ENCODE results near the gene RPUSD1. TPM values are rescaled to one million over a fixed set of nuclear protein-coding genes. Genes with fewer than 3 reads are reported as not detected.
"Not testable (repeated sequence)": the region's sequence is repeated elsewhere in the genome, so short reads cannot be mapped to it uniquely, and the experiment has no call there.

The RPUSD1 gene
- total RNA-seq, 1 donor from 2014 or later, result 7.8 TPM

DNA sequence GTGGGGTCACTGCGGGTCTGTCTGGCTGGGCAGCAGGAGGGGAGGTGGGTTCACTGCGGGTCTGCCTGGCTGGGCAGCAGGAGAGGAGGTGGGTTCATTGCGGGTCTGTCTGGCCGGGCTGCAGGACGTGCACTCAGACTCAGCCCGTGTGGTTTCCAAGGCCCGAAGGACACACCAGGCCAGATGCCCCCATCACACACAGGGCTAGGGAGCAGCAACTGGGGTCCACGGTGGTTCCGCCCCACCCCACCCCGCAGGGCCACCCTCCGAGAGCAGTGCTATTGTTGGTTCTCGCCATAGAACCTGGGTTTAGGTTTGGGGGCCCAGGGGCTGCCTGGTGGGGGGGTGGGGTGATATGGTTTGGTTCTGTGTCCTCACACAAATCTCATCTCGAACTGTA is 41.5 kb downstream of the RPUSD1 start:
- DNase-seq, result no peak

DNA sequence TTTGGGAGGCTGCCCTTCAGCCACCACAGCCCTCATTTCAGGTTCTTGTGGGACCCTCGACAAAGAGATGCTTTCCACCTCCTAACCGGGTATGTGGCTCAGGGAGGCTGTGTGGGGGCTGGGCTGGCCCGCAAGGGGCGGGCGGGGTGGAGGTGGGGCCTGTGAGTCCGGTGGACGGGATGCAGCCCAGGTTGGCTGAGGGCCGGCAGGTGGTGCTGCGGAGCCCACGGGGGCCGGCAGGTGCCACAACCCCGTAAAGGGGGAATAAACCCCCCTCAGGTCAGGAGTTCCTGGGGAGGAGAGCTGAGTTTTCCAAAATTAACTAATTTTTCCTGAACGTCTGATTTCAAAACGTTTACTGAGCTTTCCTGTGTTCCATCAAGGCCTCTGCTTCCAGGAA is 42.4 kb downstream of the RPUSD1 start:
- DNase-seq, result no peak

DNA sequence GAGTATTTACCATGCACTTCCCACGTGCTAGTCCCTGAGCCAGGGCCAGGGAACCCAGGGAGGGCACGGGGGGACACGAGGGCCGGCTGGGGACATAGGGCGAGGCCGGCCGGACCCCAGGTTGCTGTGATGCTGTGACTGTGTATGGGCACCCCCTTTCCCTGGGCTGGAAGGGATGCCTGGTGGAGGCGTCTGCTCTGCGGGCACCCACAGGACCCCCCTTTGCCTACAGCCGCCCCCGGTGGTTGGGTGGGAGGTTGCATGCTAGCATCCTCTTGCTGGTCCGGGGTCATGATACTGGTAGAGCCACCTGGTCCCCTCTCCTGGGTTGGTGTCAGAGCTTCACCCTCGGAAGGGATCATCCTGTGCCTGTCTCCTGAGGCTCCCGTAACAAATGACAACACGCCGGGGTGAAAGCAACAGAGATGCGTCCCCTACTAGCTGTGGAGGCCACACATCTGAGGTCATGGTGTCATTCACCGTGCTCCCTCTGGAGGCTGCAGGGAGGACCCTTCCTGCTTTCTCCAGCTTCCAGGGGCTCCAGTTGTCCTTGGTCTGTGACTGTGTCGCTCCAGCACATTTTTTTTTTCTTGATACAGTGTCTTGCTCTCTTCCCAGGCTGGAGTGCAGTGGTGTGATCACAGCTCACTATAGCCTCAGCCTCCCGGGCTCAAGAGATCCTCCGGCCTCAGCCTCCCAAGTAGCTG is 44.2 kb downstream of the RPUSD1 start:
- DNase-seq, result no peak

DNA sequence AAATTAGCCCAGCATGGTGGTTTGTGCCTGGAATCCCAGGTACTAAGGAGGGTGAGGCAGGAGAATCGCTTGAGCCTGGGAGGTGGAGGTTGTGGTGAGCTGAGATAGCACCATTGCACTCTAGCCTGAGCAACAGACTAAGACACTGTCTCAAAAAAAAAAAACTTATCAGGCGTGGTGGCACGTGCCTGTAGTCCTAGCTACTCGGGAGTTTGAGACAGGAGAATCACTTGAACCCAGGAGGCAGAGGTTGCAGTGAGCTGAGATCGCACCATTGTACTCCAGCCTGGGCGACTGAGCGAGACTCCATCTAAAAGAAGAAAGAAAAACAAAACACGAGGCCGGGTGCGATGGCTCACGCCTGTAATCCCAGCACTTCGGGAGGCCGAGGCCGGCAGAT is 45.3 kb downstream of the RPUSD1 start:
- DNase-seq, result not testable (repeated sequence)

DNA sequence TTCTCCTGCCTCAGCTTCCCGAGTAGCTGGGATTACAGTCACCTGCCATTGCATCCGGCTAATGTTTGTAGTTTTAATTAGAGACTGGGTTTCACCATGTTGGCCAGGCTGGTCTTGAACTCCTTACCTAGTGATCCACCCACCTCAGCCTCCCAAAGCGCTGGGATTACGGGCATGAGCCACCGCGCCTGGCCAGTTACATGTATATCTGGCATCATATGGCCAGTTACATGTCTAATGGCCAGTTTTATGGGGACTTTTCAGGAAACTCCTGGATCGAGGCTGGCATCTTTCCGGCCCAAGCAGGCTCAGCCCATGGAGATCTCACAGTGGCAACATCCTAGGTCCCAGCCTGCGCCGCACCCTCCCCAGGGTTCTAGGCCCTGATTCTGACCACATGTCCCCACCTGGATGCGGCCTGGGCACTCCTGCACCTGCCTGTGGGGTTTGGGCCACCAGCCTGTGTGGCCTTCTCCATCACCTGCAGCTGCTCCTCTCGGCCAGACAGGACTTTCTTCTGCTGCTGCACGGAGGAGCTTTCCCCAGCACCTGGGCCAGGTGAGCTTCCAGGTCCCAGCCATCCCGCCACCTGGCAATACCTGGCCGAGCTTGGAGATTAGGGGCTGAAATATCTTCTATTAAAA is 46.1 kb downstream of the RPUSD1 start:
- DNase-seq, result no peak

DNA sequence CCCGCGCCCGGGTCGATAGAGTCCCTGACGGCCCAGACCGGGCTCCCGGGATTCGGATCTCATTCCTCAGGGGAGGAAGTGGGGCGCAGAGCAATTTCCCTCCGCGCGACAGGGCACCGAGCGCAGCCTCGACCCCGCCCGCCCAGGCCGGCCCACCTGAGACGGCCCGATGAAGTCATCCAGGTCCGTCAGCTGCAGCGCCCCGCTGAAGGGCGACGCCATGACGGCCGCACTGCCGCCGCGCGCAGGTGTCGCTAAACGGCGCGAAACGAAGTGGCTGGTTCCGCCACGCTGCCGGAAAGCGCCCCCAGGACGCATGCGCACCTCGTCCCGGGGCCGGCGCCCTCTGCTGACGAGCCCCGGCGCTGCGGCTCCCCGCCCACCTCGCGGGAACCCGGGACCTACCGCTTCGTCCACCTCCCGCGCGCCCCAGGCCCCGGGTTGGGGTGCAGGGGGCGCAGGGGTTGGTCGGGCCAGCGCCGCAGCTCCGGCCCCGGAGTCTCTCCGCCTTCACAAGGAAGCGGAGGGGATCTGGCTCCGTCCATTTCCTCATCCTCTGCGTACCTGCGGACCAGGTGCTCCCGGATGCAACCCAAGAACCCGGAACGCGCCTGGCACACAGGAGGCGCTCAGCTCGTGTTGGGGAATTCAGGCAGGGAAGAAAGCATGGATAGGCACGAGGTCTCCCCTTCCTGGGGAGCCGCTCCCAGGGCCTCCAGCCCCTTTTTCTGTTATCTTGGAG is 47.2 kb downstream of the RPUSD1 start, which contains the start of gene CIAO3:
Gene CIAO3 (minus strand): TSS at position 234 of the 742 bp plus-strand sequence. CDS start 12 bp downstream, at position 222.
- peak; percentile 85 for DNase-seq

DNA sequence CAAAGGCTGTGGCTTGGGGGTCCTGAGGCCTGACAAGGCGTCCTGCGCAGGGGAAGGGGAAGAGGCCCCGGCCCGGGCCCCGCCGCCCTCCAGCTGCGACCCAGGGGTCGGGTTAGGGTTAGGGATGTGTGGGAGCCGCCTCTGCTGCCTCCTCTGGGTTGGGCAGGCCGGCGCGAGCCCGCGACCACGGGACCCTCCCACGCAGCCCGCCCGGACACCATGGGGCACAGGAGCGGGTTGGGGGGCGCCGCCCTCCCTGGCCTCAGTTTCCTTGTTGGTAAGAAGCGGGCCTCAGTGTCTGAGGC is 47.8 kb downstream of the RPUSD1 start:
- no peak for DNase-seq

DNA sequence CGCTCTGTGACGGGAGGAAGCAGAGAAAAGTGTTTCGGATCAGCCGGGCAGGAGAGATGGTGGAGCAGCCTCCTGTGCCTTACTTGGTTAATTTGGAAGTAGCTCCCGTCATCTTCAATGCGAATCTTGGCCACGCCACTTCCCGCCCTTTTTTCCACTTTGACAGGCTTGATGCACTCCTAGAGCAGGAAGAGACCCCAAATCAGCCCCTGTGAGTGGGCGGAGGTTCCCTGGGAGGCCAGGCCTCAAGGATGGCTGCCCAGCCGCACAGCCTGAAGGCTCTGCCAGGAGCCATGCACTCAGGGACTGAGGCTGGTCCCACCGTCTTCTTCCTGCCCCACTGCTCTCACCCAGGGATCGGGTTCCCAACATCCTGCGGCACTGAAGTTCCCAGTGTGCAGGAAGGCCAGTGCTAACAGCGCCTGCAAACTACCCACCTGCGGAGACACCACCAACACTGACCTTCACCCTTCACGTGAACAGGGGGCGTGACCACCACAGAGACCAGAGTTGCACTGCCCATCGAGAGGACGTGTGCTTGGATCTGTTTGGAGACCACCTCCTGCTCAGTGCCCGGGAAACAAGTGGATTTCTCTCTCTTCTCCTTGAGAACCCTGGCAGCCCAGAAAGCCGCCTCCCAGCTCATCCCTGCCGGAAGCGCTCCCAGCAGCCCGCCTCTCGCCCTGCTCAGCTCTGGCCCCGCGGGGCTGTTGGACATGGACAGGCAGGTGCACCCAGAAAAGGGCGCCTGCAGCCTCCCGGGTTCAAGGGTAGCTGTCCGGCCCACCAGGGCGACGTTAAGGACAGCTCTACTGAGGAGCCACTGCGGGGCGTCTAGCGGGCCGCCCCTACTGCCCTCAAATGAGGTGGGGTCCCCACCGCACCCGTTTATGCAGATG is 48.4 kb downstream of the RPUSD1 start:
- no peak for DNase-seq

DNA sequence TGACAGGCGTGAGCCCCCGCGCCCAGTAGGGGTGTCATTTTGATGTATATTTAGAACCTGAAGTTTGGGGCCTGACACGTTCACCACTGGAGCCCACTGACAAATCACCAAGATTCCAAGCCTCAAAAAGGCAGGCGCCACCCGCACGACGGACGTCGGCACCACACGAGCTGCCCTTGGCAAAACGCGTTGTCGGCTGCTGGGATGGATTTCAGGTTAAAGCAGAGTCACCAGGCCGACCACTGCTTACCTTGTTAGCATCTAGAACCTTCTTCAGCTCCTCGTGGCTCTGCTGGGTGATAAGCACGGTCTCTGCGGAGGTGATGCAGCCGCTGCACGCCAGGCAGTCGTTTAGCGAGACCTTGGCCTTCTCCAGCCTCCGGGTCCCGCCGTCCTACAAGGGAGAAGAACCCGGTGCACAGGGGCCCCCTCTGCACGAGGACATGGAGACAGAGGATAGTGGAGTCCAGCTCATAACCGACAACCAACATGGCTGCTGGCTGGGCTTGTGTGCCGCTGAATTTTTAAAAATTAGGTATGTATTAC is 51.2 kb downstream of the RPUSD1 start:
- DNase-seq, result no peak

DNA sequence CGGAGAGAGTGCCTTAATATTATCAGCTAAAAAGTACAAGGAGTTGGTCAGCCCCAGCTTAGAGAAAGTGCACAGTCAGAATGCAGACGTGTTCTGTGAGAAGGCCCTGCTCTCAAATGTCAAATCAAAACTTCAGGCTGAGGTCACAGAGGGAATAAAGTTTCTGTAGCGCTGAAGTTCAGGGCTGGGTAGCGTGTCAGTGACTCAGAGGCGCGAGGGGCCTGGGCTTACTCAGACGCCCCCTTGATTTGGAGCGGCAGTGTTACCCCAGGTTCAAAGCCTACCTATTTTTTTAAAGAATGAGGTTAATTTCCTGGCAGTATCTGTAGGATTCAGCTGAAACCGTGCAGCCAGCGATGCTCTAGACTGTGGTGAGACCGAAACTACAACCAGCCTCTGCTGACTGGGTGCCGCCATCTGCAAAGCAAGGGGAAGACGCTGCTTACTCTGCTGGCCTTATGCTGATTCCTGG is 52.2 kb downstream of the RPUSD1 start:
- no peak for DNase-seq

DNA sequence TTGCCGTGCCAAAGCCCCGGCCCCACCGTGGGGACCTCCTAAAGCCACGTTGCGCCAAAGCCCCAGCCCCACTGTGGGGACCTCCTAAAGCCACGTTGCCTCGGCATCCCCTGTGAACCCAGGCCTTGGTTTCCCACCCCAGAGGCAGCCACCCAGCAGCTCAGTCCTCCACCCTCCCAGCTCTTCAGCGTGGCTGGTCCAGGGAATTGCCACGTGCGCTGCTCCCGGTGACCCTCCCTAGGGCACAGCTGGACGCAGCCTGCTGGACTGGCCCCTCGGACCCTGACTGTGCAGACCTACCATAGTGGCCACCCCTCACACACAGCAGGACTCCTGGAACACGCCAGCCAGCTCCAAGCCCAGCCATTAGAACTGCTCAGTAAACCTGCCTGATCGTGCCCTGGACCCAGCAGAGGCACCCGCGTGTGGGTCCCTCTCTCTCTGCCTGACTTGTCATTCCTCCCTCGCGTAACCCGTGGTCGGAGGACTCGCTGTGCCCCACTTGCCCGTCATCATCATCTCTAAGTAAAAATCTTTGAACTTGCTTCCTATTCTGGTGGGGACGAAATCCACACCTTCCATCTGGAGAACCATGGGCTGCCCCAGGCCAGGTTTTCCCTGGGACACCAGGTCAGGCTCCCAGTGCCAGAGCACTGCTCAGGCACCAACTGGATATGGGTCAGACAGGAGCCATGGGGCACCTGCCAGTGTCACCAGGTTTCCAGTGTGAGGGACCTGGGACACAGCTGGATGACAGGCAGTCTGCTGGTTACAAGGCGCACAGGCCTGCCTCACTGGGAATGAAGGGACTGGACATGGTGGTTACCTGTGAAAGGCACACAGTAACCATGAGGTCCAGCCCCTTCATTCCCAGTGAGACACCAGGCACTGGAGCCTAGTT is 53.0 kb downstream of the RPUSD1 start:
- DNase-seq, result no peak

Small RNA genes within 50 kb of the gene (small RNA-seq; reads per million reads assigned to genes)
- gene MIR662 (ENCODE audit: low replicate concordance), result not detected

Other genes with a start within 250 kb of the RPUSD1 start
- gene PRR35, start 228.0 kb downstream of the RPUSD1 start, total RNA-seq, result not detected
- 0.59 TPM for gene NHLRC4, start 221.4 kb downstream of the RPUSD1 start, total RNA-seq
- gene PIGQ, start 218.4 kb downstream of the RPUSD1 start, total RNA-seq, result 10.4 TPM
- gene RAB40C, start 198.3 kb downstream of the RPUSD1 start, total RNA-seq, result 14.8 TPM
- 0.20 TPM for gene WFIKKN1, start 157.4 kb downstream of the RPUSD1 start, total RNA-seq
- gene METTL26, start 152.1 kb downstream of the RPUSD1 start, total RNA-seq, result 22.9 TPM
- 6.9 TPM for gene MCRIP2, start 146.6 kb downstream of the RPUSD1 start, total RNA-seq
- 15.1 TPM for gene WDR90, start 139.0 kb downstream of the RPUSD1 start, total RNA-seq
- gene RHOT2, start 120.2 kb downstream of the RPUSD1 start, total RNA-seq, result 26.4 TPM
- gene RHBDL1, start 112.7 kb downstream of the RPUSD1 start, total RNA-seq, result 1.2 TPM
- gene STUB1, start 108.0 kb downstream of the RPUSD1 start, total RNA-seq, result 49.1 TPM
- 18.1 TPM for gene JMJD8, start 104.0 kb downstream of the RPUSD1 start, total RNA-seq
- 2.3 TPM for gene WDR24, start 98.0 kb downstream of the RPUSD1 start, total RNA-seq
- gene FBXL16, start 82.6 kb downstream of the RPUSD1 start, total RNA-seq, result 0.30 TPM
- gene METRN, start 73.3 kb downstream of the RPUSD1 start, total RNA-seq, result 6.2 TPM
- 6.3 TPM for gene ANTKMT, start 67.2 kb downstream of the RPUSD1 start, total RNA-seq
- 0.20 TPM for gene CCDC78, start 61.9 kb downstream of the RPUSD1 start, total RNA-seq
- 2.5 TPM for gene HAGHL, start 61.3 kb downstream of the RPUSD1 start, total RNA-seq
- 41.2 TPM for gene CIAO3, start 47.4 kb downstream of the RPUSD1 start, total RNA-seq
- gene MSLN, start 27.6 kb downstream of the RPUSD1 start, total RNA-seq, result 1.4 TPM
- 10.1 TPM for gene CHTF18, start 239 bp upstream of the RPUSD1 start, total RNA-seq
- not detected for gene GNG13, start 12.4 kb upstream of the RPUSD1 start, total RNA-seq
- gene LMF1, start 182.6 kb upstream of the RPUSD1 start, total RNA-seq, result 13.6 TPM
- 6.8 TPM for gene SOX8, start 193.4 kb upstream of the RPUSD1 start, total RNA-seq